ENCODE measurements around the gene FBXL20. TPM values are rescaled to one million over a fixed set of nuclear protein-coding genes. Genes with fewer than 3 reads are reported as not detected.
"Not testable (repeated sequence)": the region's sequence is repeated elsewhere in the genome, so short reads cannot be mapped to it uniquely, and the experiment has no call there.

FBXL20 gene
- polyA plus RNA-seq, 1 donor, result 16.8 TPM

- DNase-seq, result no peak
Measured at GRCh38 chr17:39391448-39391847, 10.0 kb downstream of the FBXL20 start.

DNA sequence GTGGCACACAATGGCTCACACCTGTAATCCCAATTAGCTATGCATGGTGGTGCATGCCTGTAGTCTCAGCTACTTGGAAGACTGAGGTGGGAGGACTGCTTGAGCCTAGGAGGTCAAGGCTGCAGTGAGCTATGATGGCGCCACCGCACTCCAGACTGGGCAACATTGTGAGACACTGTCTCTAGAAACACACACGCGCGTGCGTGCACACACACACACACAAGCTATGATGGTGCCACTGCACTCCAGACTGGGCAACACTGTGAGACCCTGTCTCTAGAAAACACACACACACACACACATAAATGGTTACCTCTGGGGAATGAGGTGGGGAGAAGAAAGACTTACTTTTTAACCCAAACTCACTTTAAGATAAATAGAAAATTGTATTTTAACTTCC lies 16.4 kb downstream of the FBXL20 start:
- DNase-seq, result no peak

GRCh38 chr17:39380144-39380543 lies 21.3 kb downstream of the FBXL20 start:
- no peak for DNase-seq

- no peak for DNase-seq
Measured at GRCh38 chr17:39376434-39376833, 25.0 kb downstream of the FBXL20 start.

- not testable (repeated sequence) for DNase-seq
Measured at GRCh38 chr17:39367805-39368204, 33.6 kb downstream of the FBXL20 start.

GRCh38 chr17:39365872-39366271 lies 35.6 kb downstream of the FBXL20 start:
- DNase-seq, result no peak

- no peak for DNase-seq
Measured at GRCh38 chr17:39365242-39365641, 36.2 kb downstream of the FBXL20 start.

GRCh38 chr17:39364236-39365025 lies 37.0 kb downstream of the FBXL20 start:
- DNase-seq, result no peak

GRCh38 chr17:39361064-39361463 lies 40.4 kb downstream of the FBXL20 start:
- DNase-seq, result no peak

DNA sequence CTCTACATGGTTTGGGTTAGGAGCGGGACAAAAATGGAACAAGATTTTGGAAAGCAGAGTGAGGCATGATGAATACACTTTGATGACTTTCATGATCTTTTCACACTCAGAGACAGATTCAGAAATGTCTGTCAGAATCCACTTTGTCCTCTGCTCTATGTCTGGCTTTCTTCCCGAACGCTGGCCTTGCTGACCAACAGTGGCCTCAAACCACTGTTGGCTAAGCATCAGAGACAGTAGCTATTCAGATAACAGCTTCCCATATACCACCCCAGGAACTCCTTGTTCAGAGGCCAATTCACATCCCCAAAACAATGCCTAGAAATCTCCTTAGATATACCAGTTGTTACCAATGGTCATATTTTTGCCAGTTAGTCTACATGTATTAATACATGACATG lies 40.9 kb downstream of the FBXL20 start:
- DNase-seq, result no peak

DNA sequence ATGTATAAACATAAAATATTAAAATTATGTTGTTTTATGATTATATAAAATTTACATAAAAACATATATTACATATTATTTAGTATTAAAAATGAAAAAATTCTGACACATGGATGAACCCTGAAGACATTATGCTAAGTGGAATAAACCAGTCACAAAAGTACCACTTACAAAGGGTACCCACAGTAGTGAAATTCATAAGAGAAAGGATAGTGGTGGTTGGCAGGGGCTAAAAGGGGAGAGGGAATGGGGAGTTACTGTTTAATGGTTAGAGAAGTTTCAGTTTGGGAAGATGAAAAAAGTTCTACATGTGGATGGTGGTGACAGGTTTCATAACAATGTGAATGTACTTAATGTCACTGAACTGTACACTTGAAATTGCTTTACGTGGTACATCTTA lies 41.4 kb downstream of the FBXL20 start:
- no peak for DNase-seq

DNA sequence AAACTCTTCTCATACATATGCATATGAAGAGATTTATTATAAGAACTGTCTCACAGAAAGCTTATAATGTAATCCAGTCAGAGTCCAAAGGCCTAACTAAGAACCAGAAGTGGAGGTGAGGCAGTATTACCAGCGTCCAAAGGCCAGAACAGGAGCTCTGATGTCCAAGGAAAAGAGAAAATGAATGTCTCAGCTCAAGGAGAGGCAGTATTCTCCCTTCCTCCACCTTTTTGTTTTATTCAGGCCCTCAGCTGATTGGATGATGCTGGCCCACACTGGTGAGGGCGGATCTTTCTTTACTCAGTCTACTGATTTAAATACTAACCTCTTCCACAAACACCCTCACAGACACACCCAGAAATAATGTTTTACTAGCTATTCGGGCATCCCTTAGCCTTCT lies 43.4 kb downstream of the FBXL20 start:
- DNase-seq, result no peak

DNA sequence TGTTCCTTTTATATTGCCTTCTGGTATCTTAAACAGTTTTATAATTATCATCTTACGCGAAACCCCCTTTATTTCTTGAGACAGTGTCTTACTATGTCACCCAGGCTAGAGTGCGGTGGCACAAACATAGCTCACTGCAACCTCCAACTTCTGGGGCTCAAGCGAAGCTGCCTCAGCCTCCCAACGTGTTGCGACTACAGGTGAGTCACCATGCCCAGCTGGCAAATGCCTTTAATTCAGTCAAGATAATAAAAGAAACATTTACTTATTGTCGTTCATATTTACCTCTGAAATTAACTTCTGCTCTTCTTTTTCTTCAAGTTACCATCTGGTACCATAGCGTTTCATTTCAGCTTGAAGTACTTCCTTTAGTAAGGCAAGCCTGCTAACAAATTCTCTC lies 43.9 kb downstream of the FBXL20 start:
- DNase-seq, result no peak

DNA sequence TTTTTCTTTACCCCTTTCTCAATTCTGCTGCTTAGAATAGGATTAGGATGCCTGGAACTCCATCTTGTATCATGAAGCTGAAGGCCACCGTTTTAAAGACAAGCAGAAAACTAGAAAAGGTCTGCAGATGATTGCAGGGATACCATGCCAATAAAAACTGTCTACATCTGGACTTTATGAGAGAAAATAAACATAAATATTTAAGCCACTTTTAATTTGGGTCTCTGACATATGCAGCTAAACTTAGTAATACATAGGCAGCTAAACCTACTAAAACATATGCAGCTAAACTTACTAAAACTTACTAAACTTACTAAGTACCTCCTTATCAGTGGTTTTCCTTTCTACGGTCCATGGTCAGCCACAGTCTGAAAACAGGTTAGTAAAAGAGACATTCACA lies 48.4 kb downstream of the FBXL20 start:
- no peak for DNase-seq

DNA sequence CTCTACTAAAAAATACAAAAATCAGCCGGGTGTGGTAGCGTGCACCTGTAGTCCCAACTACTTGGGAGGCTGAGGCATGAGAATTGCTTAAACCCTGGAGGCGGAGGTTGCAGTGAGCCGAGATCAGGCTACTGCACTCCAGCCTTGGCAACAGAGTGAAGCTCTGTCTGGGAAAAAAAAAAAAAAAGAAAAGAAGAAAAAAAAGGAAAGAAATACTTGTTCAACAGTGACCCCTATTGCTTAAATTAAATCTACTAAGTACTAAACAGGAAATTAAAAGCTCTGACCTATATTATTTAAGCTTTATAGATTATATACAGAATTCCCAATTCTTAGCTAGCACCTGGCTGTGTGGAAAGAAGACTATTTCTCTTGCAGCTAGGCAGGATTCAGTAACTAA lies 48.9 kb downstream of the FBXL20 start:
- DNase-seq, result no peak

DNA sequence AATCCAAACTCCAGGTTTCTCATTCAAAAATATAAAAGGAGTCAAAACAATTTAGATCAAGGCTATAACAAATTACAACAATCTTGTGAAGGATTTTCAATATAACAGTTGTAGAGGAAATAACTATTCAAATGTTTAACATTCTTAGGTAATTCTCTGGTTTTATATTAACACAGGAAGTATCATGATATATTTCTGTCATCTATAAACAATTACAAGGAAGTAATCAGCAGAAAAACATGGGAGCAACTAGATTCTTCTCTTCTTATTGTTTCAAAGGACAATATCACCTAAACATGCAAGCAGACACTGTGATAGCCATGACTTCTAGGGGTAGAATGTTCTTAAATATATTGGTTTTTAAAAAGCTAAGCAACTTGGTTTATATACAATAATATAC lies 49.9 kb downstream of the FBXL20 start:
- no peak for DNase-seq

GRCh38 chr17:39349246-39349645 lies 52.2 kb downstream of the FBXL20 start:
- DNase-seq, result no peak

GRCh38 chr17:39346863-39347262 lies 54.6 kb downstream of the FBXL20 start:
- not testable (repeated sequence) for DNase-seq

GRCh38 chr17:39341541-39341940 lies 59.9 kb downstream of the FBXL20 start:
- DNase-seq, result no peak

GRCh38 chr17:39340731-39341130 lies 60.7 kb downstream of the FBXL20 start:
- no peak for DNase-seq

- DNase-seq, result no peak
Measured at GRCh38 chr17:39339272-39339671, 62.2 kb downstream of the FBXL20 start.

- not testable (repeated sequence) for DNase-seq
Measured at GRCh38 chr17:39337649-39338048, 63.8 kb downstream of the FBXL20 start.

GRCh38 chr17:39335704-39336223 lies 65.7 kb downstream of the FBXL20 start:
- DNase-seq, result peak; percentile 3

Data from left kidney (tissue), 2 donors.